ENCODE data around the gene FAF1.

DNA sequence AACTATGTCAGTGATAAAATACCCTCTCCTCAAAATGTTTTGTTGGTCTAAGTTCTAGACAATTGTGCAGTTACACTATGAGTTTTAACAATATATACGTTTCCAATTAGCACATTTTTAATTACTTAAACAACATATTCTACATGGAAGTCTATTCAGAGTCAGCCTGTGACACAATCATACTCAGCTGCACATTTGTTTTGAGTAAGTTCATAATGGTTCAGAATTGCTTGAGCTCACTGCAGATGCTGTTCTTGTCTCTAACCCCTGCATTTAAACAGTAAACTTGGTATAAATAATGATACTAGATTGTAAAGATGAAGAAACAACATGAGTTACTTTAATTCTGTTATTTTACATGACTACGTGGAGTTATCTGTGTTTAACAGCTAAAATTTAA is 40.6 kb upstream of the FAF1 start:
- TF ChIP-seq GATA2 (IDR thresholded peaks at IDR 0.05; ENCODE audit: low read depth, low read length) (no peak), GATA3 (IDR thresholded peaks at IDR 0.05; ENCODE audit: low read depth, low read length) (no peak)

Data from SH-SY5Y (cell line).